ENCODE data around the gene CMIP.

- TF ChIP-seq EZH2 (IDR thresholded peaks at IDR 0.05) (no peak), EZH2phosphoT487 (IDR thresholded peaks at IDR 0.05) (no peak)
Observed at GRCh38 chr16:81469710-81470535, 25.3 kb downstream of the CMIP start.

Measured in neural progenitor cell (in vitro differentiated cells).